ENCODE data around the gene STAG1.

The STAG1 gene

GRCh38 chr3:136624894-136625815, 127.0 kb downstream of the STAG1 start:
- H3K27ac ChIP-seq (ENCODE audit: low read depth, low read length) = no peak overlapping the region
- no peak overlapping the region for H2BK120ac ChIP-seq (ENCODE audit: insufficient read depth, low read length, poor library complexity)
- H2BK12ac ChIP-seq (ENCODE audit: low read length) = no peak overlapping the region
- no peaks in the 10 kb centered on the region for H3K4me1 ChIP-seq (ENCODE audit: control insufficient read depth in 1 of 2, insufficient read depth in 2 of 2, low read length in 2 of 2)
- no peak overlapping the region for H4K91ac ChIP-seq (ENCODE audit: low read depth, low read length)
- H3K27me3 ChIP-seq (ENCODE audit: insufficient read depth, low read length) = no peaks in the 10 kb centered on the region
- no peak overlapping the region for H3K18ac ChIP-seq (ENCODE audit: low read length)
- H3K14ac ChIP-seq (ENCODE audit: low read length) = no peak overlapping the region
- no peak overlapping the region for H4K12ac ChIP-seq (ENCODE audit: low read depth, low read length)
- no CpG with 5 or more reads among the region's 4 CpGs for WGBS (ENCODE audit: extremely low coverage, insufficient coverage, insufficient read length)
- H3K23ac ChIP-seq (ENCODE audit: low read length) = no peak overlapping the region
- no peak overlapping the region for H2AK5ac ChIP-seq (ENCODE audit: low read length)
- no peak overlapping the region for H2BK5ac ChIP-seq (ENCODE audit: low read depth, low read length, poor library complexity)
- H3K79me2 ChIP-seq (ENCODE audit: control insufficient read depth, insufficient read depth, low read length, poor library complexity) = no peaks in the 10 kb centered on the region
- no peak overlapping the region for H3K4ac ChIP-seq (ENCODE audit: low read depth, low read length)
- peaks cover 2 to 3% of the 10 kb centered on the region in 2 experiments for H3K36me3 ChIP-seq (ENCODE audit: control insufficient read depth in 1 of 2, insufficient read depth in 2 of 2, low read length in 2 of 2)
- no peaks in the 10 kb centered on the region for H3K9me3 ChIP-seq (ENCODE audit: insufficient read depth, low read depth, low read length)
- H3K4me2 ChIP-seq (ENCODE audit: low read length) = no peak overlapping the region
- H2AFZ ChIP-seq (ENCODE audit: insufficient read depth, low read length, poor library complexity) = no peak overlapping the region
- DNase-seq = peak; percentile 67 to 95
- no peak overlapping the region for H4K8ac ChIP-seq (ENCODE audit: low read depth, low read length)
- H3K79me1 ChIP-seq (ENCODE audit: low read length) = no peaks in the 10 kb centered on the region
- no peak overlapping the region for H3K4me3 ChIP-seq (ENCODE audit: low read depth, low read length)
- no peak overlapping the region for H3K9ac ChIP-seq (ENCODE audit: low read length)

GRCh38 chr3:136624371-136624770, 127.8 kb downstream of the STAG1 start:
- H3K4me1 ChIP-seq (ENCODE audit: control insufficient read depth in 1 of 2, insufficient read depth in 2 of 2, low read length in 2 of 2) = no peaks in the 10 kb centered on the region
- H3K9me3 ChIP-seq (ENCODE audit: insufficient read depth, low read depth, low read length) = no peaks in the 10 kb centered on the region
- H3K14ac ChIP-seq (ENCODE audit: low read length) = no peak overlapping the region
- no peak overlapping the region for H3K18ac ChIP-seq (ENCODE audit: low read length)
- H4K12ac ChIP-seq (ENCODE audit: low read depth, low read length) = no peak overlapping the region
- H2AK5ac ChIP-seq (ENCODE audit: low read length) = no peak overlapping the region
- H3K4ac ChIP-seq (ENCODE audit: low read depth, low read length) = no peak overlapping the region
- H3K27me3 ChIP-seq (ENCODE audit: insufficient read depth, low read length) = no peaks in the 10 kb centered on the region
- no peak overlapping the region for H4K8ac ChIP-seq (ENCODE audit: low read depth, low read length)
- no peak overlapping the region for H3K9ac ChIP-seq (ENCODE audit: low read length)
- no peak overlapping the region for H4K91ac ChIP-seq (ENCODE audit: low read depth, low read length)
- H2BK120ac ChIP-seq (ENCODE audit: insufficient read depth, low read length, poor library complexity) = no peak overlapping the region
- no peaks in the 10 kb centered on the region for H3K79me2 ChIP-seq (ENCODE audit: control insufficient read depth, insufficient read depth, low read length, poor library complexity)
- no peak overlapping the region for H3K4me3 ChIP-seq (ENCODE audit: low read depth, low read length)
- no peak overlapping the region for H2BK5ac ChIP-seq (ENCODE audit: low read depth, low read length, poor library complexity)
- H3K23ac ChIP-seq (ENCODE audit: low read length) = no peak overlapping the region
- WGBS (ENCODE audit: extremely low coverage, insufficient coverage, insufficient read length) = no CpG with 5 or more reads among the region's 3 CpGs
- H2AFZ ChIP-seq (ENCODE audit: insufficient read depth, low read length, poor library complexity) = no peak overlapping the region
- no peak overlapping the region for H2BK12ac ChIP-seq (ENCODE audit: low read length)
- no peak overlapping the region for H3K27ac ChIP-seq (ENCODE audit: low read depth, low read length)
- H3K36me3 ChIP-seq (ENCODE audit: control insufficient read depth in 1 of 2, insufficient read depth in 2 of 2, low read length in 2 of 2) = peaks cover 2 to 3% of the 10 kb centered on the region in 2 experiments
- H3K79me1 ChIP-seq (ENCODE audit: low read length) = no peaks in the 10 kb centered on the region
- no peak overlapping the region for H3K4me2 ChIP-seq (ENCODE audit: low read length)
- peak in 1 of 2 donors; percentile 29 for DNase-seq

- no peak overlapping the region for H2AK5ac ChIP-seq (ENCODE audit: low read length)
- no peak overlapping the region for H4K8ac ChIP-seq (ENCODE audit: low read depth, low read length)
- no CpG with 5 or more reads among the region's 2 CpGs for WGBS (ENCODE audit: extremely low coverage, insufficient coverage, insufficient read length)
- no peak overlapping the region for H2AFZ ChIP-seq (ENCODE audit: insufficient read depth, low read length, poor library complexity)
- no peak overlapping the region for H3K23ac ChIP-seq (ENCODE audit: low read length)
- no peak overlapping the region for H3K27ac ChIP-seq (ENCODE audit: low read depth, low read length)
- DNase-seq = peak; percentile 17 to 68
- H3K4me1 ChIP-seq (ENCODE audit: control insufficient read depth in 1 of 2, insufficient read depth in 2 of 2, low read length in 2 of 2) = no peaks in the 10 kb centered on the region
- H2BK5ac ChIP-seq (ENCODE audit: low read depth, low read length, poor library complexity) = no peak overlapping the region
- no peak overlapping the region for H3K14ac ChIP-seq (ENCODE audit: low read length)
- no peak overlapping the region for H3K4me2 ChIP-seq (ENCODE audit: low read length)
- no peak overlapping the region for H4K91ac ChIP-seq (ENCODE audit: low read depth, low read length)
- H2BK120ac ChIP-seq (ENCODE audit: insufficient read depth, low read length, poor library complexity) = no peak overlapping the region
- no peak overlapping the region for H2BK12ac ChIP-seq (ENCODE audit: low read length)
- no peak overlapping the region for H3K18ac ChIP-seq (ENCODE audit: low read length)
- H3K79me1 ChIP-seq (ENCODE audit: low read length) = no peaks in the 10 kb centered on the region
- no peak overlapping the region for H4K12ac ChIP-seq (ENCODE audit: low read depth, low read length)
- H3K27me3 ChIP-seq (ENCODE audit: insufficient read depth, low read length) = no peaks in the 10 kb centered on the region
- H3K4me3 ChIP-seq (ENCODE audit: low read depth, low read length) = no peak overlapping the region
- H3K79me2 ChIP-seq (ENCODE audit: control insufficient read depth, insufficient read depth, low read length, poor library complexity) = no peaks in the 10 kb centered on the region
- H3K36me3 ChIP-seq (ENCODE audit: control insufficient read depth in 1 of 2, insufficient read depth in 2 of 2, low read length in 2 of 2) = peaks cover 0 to 2% of the 10 kb centered on the region in 2 experiments
- H3K9me3 ChIP-seq (ENCODE audit: insufficient read depth, low read depth, low read length) = no peaks in the 10 kb centered on the region
- no peak overlapping the region for H3K9ac ChIP-seq (ENCODE audit: low read length)
- no peak overlapping the region for H3K4ac ChIP-seq (ENCODE audit: low read depth, low read length)
Measured at GRCh38 chr3:136621628-136622027, 130.6 kb downstream of the STAG1 start.

GRCh38 chr3:136620436-136620835, 131.7 kb downstream of the STAG1 start:
- H3K4ac ChIP-seq (ENCODE audit: low read depth, low read length) = no peak overlapping the region
- H3K9ac ChIP-seq (ENCODE audit: low read length) = no peak overlapping the region
- H3K27me3 ChIP-seq (ENCODE audit: insufficient read depth, low read length) = no peaks in the 10 kb centered on the region
- no peak overlapping the region for H3K4me3 ChIP-seq (ENCODE audit: low read depth, low read length)
- no peaks in the 10 kb centered on the region for H3K79me1 ChIP-seq (ENCODE audit: low read length)
- H2BK12ac ChIP-seq (ENCODE audit: low read length) = no peak overlapping the region
- H3K23ac ChIP-seq (ENCODE audit: low read length) = no peak overlapping the region
- H3K36me3 ChIP-seq (ENCODE audit: control insufficient read depth in 1 of 2, insufficient read depth in 2 of 2, low read length in 2 of 2) = no peaks in the 10 kb centered on the region
- no peaks in the 10 kb centered on the region for H3K79me2 ChIP-seq (ENCODE audit: control insufficient read depth, insufficient read depth, low read length, poor library complexity)
- no peak overlapping the region for H2BK5ac ChIP-seq (ENCODE audit: low read depth, low read length, poor library complexity)
- no peak overlapping the region for H3K18ac ChIP-seq (ENCODE audit: low read length)
- no peak for DNase-seq
- H2AK5ac ChIP-seq (ENCODE audit: low read length) = no peak overlapping the region
- H3K4me2 ChIP-seq (ENCODE audit: low read length) = no peak overlapping the region
- no peak overlapping the region for H4K12ac ChIP-seq (ENCODE audit: low read depth, low read length)
- H3K9me3 ChIP-seq (ENCODE audit: insufficient read depth, low read depth, low read length) = no peaks in the 10 kb centered on the region
- H4K91ac ChIP-seq (ENCODE audit: low read depth, low read length) = no peak overlapping the region
- H3K27ac ChIP-seq (ENCODE audit: low read depth, low read length) = no peak overlapping the region
- H2BK120ac ChIP-seq (ENCODE audit: insufficient read depth, low read length, poor library complexity) = no peak overlapping the region
- no peaks in the 10 kb centered on the region for H3K4me1 ChIP-seq (ENCODE audit: control insufficient read depth in 1 of 2, insufficient read depth in 2 of 2, low read length in 2 of 2)
- H4K8ac ChIP-seq (ENCODE audit: low read depth, low read length) = no peak overlapping the region
- no peak overlapping the region for H3K14ac ChIP-seq (ENCODE audit: low read length)
- H2AFZ ChIP-seq (ENCODE audit: insufficient read depth, low read length, poor library complexity) = no peak overlapping the region

Measured in trophoblast cell (in vitro differentiated cells and primary cell).